22Rv1 (cell line): ENCODE measurements around the gene FRMD4B.

Source experiments
- H3K27ac ChIP-seq: fragments of 450-650 bp; 2 replicates; pipeline ENCODE4 v1.5.1; 2017
- ZFX ChIP-seq: fragments of 450-650 bp; IDR thresholded peaks from 2 replicates; pipeline ENCODE4 v1.6.1; 2017; ENCODE audit warnings: antibody characterized with exemption, borderline replicate concordance
- TF ChIP-seq, protein P1 (sequence below): fragments of 450-650 bp; IDR thresholded peaks from 2 replicates; pipeline ENCODE4 v1.5.1; 2017; ENCODE audit warnings: mild to moderate bottlenecking

The FRMD4B gene

GRCh38 chr3:69338911-69339310, 47.0 kb downstream of the FRMD4B start:
- no peak for TF ChIP-seq ZFX
- TF ChIP-seq, protein P1, sequence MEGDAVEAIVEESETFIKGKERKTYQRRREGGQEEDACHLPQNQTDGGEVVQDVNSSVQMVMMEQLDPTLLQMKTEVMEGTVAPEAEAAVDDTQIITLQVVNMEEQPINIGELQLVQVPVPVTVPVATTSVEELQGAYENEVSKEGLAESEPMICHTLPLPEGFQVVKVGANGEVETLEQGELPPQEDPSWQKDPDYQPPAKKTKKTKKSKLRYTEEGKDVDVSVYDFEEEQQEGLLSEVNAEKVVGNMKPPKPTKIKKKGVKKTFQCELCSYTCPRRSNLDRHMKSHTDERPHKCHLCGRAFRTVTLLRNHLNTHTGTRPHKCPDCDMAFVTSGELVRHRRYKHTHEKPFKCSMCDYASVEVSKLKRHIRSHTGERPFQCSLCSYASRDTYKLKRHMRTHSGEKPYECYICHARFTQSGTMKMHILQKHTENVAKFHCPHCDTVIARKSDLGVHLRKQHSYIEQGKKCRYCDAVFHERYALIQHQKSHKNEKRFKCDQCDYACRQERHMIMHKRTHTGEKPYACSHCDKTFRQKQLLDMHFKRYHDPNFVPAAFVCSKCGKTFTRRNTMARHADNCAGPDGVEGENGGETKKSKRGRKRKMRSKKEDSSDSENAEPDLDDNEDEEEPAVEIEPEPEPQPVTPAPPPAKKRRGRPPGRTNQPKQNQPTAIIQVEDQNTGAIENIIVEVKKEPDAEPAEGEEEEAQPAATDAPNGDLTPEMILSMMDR = no peak
- no peak overlapping the region for H3K27ac ChIP-seq

- TF ChIP-seq, protein P1 = no peak
- TF ChIP-seq ZFX = no peak
- no peak overlapping the region for H3K27ac ChIP-seq
These were observed 53.0 kb downstream of the FRMD4B start for GRCh38 chr3:69332934-69333333.

GRCh38 chr3:69330891-69331400, 54.9 kb downstream of the FRMD4B start:
- no peak overlapping the region for H3K27ac ChIP-seq
- no peak for TF ChIP-seq ZFX
- TF ChIP-seq, protein P1 = no peak

GRCh38 chr3:69329892-69330291, 56.0 kb downstream of the FRMD4B start:
- TF ChIP-seq ZFX = no peak
- TF ChIP-seq, protein P1 = no peak
- H3K27ac ChIP-seq = no peak overlapping the region

DNA sequence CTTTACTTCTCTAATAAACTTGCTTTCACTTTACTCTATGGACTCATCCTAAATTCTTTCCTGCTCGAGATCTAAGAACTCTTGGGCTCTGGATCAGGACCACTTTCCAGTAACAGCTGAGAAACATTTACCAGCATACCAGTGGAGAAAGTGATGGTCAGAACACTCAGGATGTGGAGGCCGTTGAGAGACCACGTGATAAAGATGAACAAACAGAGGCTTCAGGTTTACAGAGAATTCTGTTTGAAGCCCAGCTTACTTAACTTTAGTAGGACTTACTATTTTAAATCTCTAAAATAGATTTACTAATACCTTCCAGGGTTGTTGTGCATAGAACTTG, 57.0 kb downstream of the FRMD4B start:
- TF ChIP-seq, protein P1 = no peak
- TF ChIP-seq ZFX = no peak
- no peak overlapping the region for H3K27ac ChIP-seq

GRCh38 chr3:69328103-69328962, 57.6 kb downstream of the FRMD4B start:
- no peak overlapping the region for H3K27ac ChIP-seq
- TF ChIP-seq ZFX = no peak
- TF ChIP-seq, protein P1 = no peak

GRCh38 chr3:69326855-69327300, 59.0 kb downstream of the FRMD4B start:
- no peak overlapping the region for H3K27ac ChIP-seq
- TF ChIP-seq, protein P1 = no peak
- TF ChIP-seq ZFX = no peak
